ENCODE results near the gene SRRM1. TPM values are rescaled to one million over a fixed set of nuclear protein-coding genes. Genes with fewer than 3 reads are reported as not detected.
"Not testable (repeated sequence)": the region's sequence is repeated elsewhere in the genome, so short reads cannot be mapped to it uniquely, and the experiment has no call there.

SRRM1 gene
- total RNA-seq, 4 donors from 2014 or later = 73.0 to 323 (median 97.0) TPM

- no peaks in the 10 kb centered on the region for H3K9me3 ChIP-seq
- no peak overlapping the region for H3K4me3 ChIP-seq
- TF ChIP-seq POLR2A (IDR thresholded peaks at IDR 0.05) (no peak), EP300 (IDR thresholded peaks at IDR 0.05) (no peak), POLR2AphosphoS5 (IDR thresholded peaks at IDR 0.05) (no peak)
- TF ChIP-seq, protein P1, sequence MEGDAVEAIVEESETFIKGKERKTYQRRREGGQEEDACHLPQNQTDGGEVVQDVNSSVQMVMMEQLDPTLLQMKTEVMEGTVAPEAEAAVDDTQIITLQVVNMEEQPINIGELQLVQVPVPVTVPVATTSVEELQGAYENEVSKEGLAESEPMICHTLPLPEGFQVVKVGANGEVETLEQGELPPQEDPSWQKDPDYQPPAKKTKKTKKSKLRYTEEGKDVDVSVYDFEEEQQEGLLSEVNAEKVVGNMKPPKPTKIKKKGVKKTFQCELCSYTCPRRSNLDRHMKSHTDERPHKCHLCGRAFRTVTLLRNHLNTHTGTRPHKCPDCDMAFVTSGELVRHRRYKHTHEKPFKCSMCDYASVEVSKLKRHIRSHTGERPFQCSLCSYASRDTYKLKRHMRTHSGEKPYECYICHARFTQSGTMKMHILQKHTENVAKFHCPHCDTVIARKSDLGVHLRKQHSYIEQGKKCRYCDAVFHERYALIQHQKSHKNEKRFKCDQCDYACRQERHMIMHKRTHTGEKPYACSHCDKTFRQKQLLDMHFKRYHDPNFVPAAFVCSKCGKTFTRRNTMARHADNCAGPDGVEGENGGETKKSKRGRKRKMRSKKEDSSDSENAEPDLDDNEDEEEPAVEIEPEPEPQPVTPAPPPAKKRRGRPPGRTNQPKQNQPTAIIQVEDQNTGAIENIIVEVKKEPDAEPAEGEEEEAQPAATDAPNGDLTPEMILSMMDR (IDR thresholded peaks at IDR 0.05) = no peak
- no peak for DNase-seq (ENCODE audit: low spot score in 2 of 2)
- 95% methylated on average over 3 of the region's 3 CpGs for WGBS
- H3K4me1 ChIP-seq = no peaks in the 10 kb centered on the region
- H3K27ac ChIP-seq = no peak overlapping the region
- no peaks in the 10 kb centered on the region for H3K27me3 ChIP-seq
- peaks cover 98% of the 10 kb centered on the region for H3K36me3 ChIP-seq
Measured at GRCh38 chr1:24657781-24658180, 14.7 kb downstream of the SRRM1 start.

- no peaks in the 10 kb centered on the region for H3K9me3 ChIP-seq
- 98% methylated on average over 2 of the region's 2 CpGs for WGBS
- H3K4me1 ChIP-seq = no peaks in the 10 kb centered on the region
- no peak overlapping the region for H3K4me3 ChIP-seq
- H3K36me3 ChIP-seq = peaks cover 98% of the 10 kb centered on the region
- no peaks in the 10 kb centered on the region for H3K27me3 ChIP-seq
- DNase-seq (ENCODE audit: low spot score in 2 of 2) = no peak
- no peak overlapping the region for H3K27ac ChIP-seq
- no peak for TF ChIP-seq POLR2AphosphoS5 (IDR thresholded peaks at IDR 0.05)
- no peak for TF ChIP-seq POLR2A (IDR thresholded peaks at IDR 0.05)
- TF ChIP-seq EP300 (IDR thresholded peaks at IDR 0.05) = no peak
- TF ChIP-seq, protein P1 (IDR thresholded peaks at IDR 0.05) = no peak
Measured at GRCh38 chr1:24659166-24659904, 16.2 kb downstream of the SRRM1 start.

DNA sequence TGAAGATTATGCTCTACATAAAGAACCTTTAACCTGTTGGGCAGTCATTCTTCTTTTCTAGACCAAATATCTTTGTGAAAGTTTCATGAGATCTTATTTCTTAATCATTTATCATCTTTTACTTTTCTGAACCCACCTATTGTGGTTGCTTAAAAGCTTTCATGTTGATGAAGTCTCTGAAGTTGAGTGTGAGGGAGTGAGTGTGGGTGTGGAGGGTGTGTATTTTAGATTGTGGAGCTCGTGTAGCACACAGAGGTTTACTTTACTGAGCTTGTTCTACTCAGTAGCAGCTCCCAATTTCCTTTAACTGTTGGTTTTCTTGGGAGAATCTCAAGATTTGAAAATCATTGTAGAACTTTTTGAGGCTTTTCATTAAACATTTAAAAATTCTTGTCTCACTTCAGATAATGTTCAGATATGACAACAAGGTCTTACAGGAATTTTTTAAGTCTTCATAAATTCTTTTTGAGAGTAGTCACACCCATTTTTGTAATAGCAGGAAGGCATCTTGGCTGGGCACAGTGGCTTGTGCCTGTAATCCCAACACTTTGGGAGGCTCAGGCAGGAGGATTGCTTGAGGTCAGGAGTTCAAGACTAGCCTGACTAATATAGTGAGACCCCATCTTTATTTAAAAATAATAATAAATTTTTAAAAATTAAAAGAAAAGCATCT lies 17.0 kb downstream of the SRRM1 start:
- no peaks in the 10 kb centered on the region for H3K4me1 ChIP-seq
- WGBS = 33% methylated on average over 1 of the region's 1 CpG
- H3K27ac ChIP-seq = no peak overlapping the region
- TF ChIP-seq, protein P1 (IDR thresholded peaks at IDR 0.05) = no peak
- TF ChIP-seq POLR2A (IDR thresholded peaks at IDR 0.05) (no peak), POLR2AphosphoS5 (IDR thresholded peaks at IDR 0.05) (no peak), EP300 (IDR thresholded peaks at IDR 0.05) (no peak)
- no peak overlapping the region for H3K4me3 ChIP-seq
- no peak for DNase-seq (ENCODE audit: low spot score in 2 of 2)
- no peaks in the 10 kb centered on the region for H3K9me3 ChIP-seq
- no peaks in the 10 kb centered on the region for H3K27me3 ChIP-seq
- peaks cover 98% of the 10 kb centered on the region for H3K36me3 ChIP-seq

DNA sequence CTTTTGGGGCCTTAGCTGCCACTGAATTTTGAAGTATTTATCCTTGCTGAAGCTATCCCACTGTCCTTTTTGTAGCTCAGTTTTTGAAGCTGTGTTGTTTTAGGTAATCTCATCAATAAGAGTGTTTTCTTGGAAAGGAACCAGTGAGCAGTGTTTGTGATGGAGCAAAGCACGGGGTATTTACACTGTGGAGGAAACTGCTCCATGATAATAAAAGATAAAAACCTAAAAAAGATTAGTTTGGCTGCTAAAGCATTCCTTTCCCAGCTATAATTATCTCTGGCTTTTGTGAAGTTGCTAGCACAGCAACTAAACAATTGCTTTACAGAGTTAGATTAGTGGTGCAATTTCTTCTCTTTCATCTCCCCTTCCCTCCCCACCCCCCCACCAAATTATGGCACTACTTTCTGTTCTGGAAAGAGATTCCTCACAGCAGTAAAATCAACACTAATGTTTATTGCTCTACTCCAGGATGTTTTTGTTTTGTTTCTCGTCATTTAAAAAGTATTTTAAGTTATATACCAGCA lies 21.5 kb downstream of the SRRM1 start:
- Histone ChIP-seq H3K27me3 (no peaks in the 10 kb centered on the region), H3K36me3 (peaks cover 100% of the 10 kb centered on the region), H3K27ac (no peak overlapping the region), H3K9me3 (no peaks in the 10 kb centered on the region), H3K4me3 (no peak overlapping the region), H3K4me1 (no peaks in the 10 kb centered on the region)
- TF ChIP-seq POLR2A (IDR thresholded peaks at IDR 0.05) = no peak
- no peak for DNase-seq (ENCODE audit: low spot score in 2 of 2)
- 67% methylated on average over 2 of the region's 2 CpGs for WGBS

DNA sequence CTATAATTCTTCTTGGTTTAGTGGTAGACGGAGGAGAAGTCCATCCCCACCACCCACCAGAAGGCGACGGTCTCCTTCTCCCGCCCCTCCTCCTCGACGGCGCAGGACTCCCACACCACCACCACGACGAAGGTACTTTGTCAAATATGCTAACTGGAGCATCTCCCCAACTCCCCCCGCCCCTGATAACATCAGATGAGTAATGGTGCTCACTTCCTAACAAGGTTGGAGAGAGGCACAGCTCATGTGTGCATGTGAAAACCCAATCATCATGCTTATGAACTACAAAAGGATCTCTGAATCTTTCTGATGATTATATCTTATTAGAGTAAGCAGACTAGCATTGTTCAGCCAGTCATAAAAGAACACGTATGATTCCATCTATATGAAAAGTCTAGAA lies 23.7 kb downstream of the SRRM1 start:
- Histone ChIP-seq H3K27me3 (no peaks in the 10 kb centered on the region), H3K27ac (no peak overlapping the region), H3K9me3 (no peaks in the 10 kb centered on the region), H3K36me3 (peaks cover 100% of the 10 kb centered on the region), H3K4me3 (no peak overlapping the region), H3K4me1 (no peaks in the 10 kb centered on the region)
- WGBS = 83% methylated on average over 11 of the region's 11 CpGs
- TF ChIP-seq EP300 (IDR thresholded peaks at IDR 0.05) = no peak
- TF ChIP-seq, protein P1 (IDR thresholded peaks at IDR 0.05) = no peak
- TF ChIP-seq POLR2AphosphoS5 (IDR thresholded peaks at IDR 0.05) = no peak
- no peak for TF ChIP-seq POLR2A (IDR thresholded peaks at IDR 0.05)
- DNase-seq (ENCODE audit: low spot score in 2 of 2) = no peak

GRCh38 chr1:24671372-24671771 lies 28.3 kb downstream of the SRRM1 start:
- DNase-seq (ENCODE audit: low spot score in 2 of 2); H3K4me1 ChIP-seq; H3K27me3 ChIP-seq; H3K4me3 ChIP-seq; H3K9me3 ChIP-seq; H3K27ac ChIP-seq: not testable (repeated sequence)
- 78% methylated on average over 4 of the region's 4 CpGs for WGBS
- peaks cover 86% of the 10 kb centered on the region for H3K36me3 ChIP-seq

- H3K4me3 ChIP-seq; H3K27me3 ChIP-seq; H3K4me1 ChIP-seq; H3K27ac ChIP-seq; H3K9me3 ChIP-seq; DNase-seq (ENCODE audit: low spot score in 2 of 2): not testable (repeated sequence)
- 29% methylated on average over 1 of the region's 1 CpG for WGBS
- H3K36me3 ChIP-seq = peaks cover 77% of the 10 kb centered on the region
Measured at GRCh38 chr1:24672686-24673085, 29.6 kb downstream of the SRRM1 start.
